K562 (cell line): Measurements from ENCODE around the gene LAMB3. TPM values are rescaled to one million over a fixed set of nuclear protein-coding genes. Genes with fewer than 3 reads are reported as not detected.

Experiments
- ATF3 ChIP-seq, 2 experiments: fragments of 450-650 bp in 1 of 2; sonication (generic) in 1 of 2; formaldehyde crosslinking in 1 of 2; IDR thresholded peaks in 1 of 2; conservative IDR thresholded peaks in 1 of 2; 2 replicates each; pipeline versions ENCODE4 v1.6.1 to v1.8.1; 2016 to 2023; ENCODE audit warnings: mild to moderate bottlenecking in 2 of 2, moderate library complexity in 2 of 2, inconsistent platforms in 1 of 2, missing genetic modification reagents in 1 of 2
- CTBP1 ChIP-seq: fragments of 450-650 bp; IDR thresholded peaks from 2 replicates; pipeline ENCODE4 v1.6.1; 2016; ENCODE audit warnings: borderline replicate concordance
- ETS1 ChIP-seq: conservative IDR thresholded peaks from 2 replicates; pipeline ENCODE4 v1.6.1; 2011; ENCODE audit warnings: low read depth, mild to moderate bottlenecking, low read length; ENCODE audit not compliant: control insufficient read depth
- HMBOX1 ChIP-seq: sonication (generic); IDR thresholded peaks from 2 replicates; pipeline ENCODE4 v1.6.1; 2016
- JUND ChIP-seq, 2 experiments: IDR thresholded peaks; 2 replicates in 1 of 2; 3 replicates in 1 of 2; pipeline ENCODE4 v1.6.1; 2011; ENCODE audit warnings: borderline replicate concordance in 2 of 2, low read depth in 2 of 2, low read length in 2 of 2, improper control_type of control experiment in 1 of 2, missing biosample characterization in 1 of 2, missing genetic modification characterization in 1 of 2, missing genetic modification reagents in 1 of 2
- LCOR ChIP-seq: sonication (generic); formaldehyde crosslinking; IDR thresholded peaks from 2 replicates; pipeline ENCODE4 v1.8.0; 2022; ENCODE audit warnings: mild to moderate bottlenecking, missing genetic modification reagents
- MGA ChIP-seq: fragments of 450-650 bp; IDR thresholded peaks from 2 replicates; pipeline ENCODE4 v1.6.1; 2016; ENCODE audit warnings: mild to moderate bottlenecking, moderate library complexity
- MIER1 ChIP-seq: fragments of 450-650 bp; IDR thresholded peaks from 2 replicates; pipeline ENCODE4 v1.6.1; 2016; ENCODE audit warnings: antibody characterized with exemption, mild to moderate bottlenecking, low read depth
- TAL1 ChIP-seq: fragments of 450-650 bp; IDR thresholded peaks from 2 replicates; pipeline ENCODE4 v1.6.1; 2016; ENCODE audit warnings: mild to moderate bottlenecking
- ZFX ChIP-seq: sonication (generic); formaldehyde crosslinking; IDR thresholded peaks from 2 replicates; pipeline ENCODE4 v1.8.0; 2022; ENCODE audit warnings: mild to moderate bottlenecking, missing genetic modification reagents, moderate library complexity
- ZKSCAN3 ChIP-seq: fragments of 250-450 bp; sonication (Bioruptor Pico); IDR thresholded peaks from 2 replicates; pipeline ENCODE4 v1.4.0; 2020
- ZNF224 ChIP-seq: sonication (generic); formaldehyde crosslinking; IDR thresholded peaks from 2 replicates; pipeline ENCODE4 v1.8.0; 2022; ENCODE audit warnings: mild to moderate bottlenecking, missing genetic modification reagents
- ZNF57 ChIP-seq: fragments of 450-650 bp; formaldehyde crosslinking; IDR thresholded peaks from 2 replicates; pipeline ENCODE4 v1.4.0; 2020; ENCODE audit warnings: mild to moderate bottlenecking, moderate library complexity
- polyA plus RNA-seq, 8 experiments: library from polyadenylated mRNA; depleted of rRNA in 4 of 8; stranded (reverse) in 5 of 8; unstranded in 3 of 8; fragments of >200 nt; fragmentation: Nextera tagmentation in 2 of 8; fragmentation: Illumina TruSeq in 1 of 8; extraction: Ambion mirVana in 2 of 8; extraction: Trizol in 1 of 8; gene quantifications; 2 replicates each; pipeline versions ENCODE4 v1.2.1 to v1.2.3, GENCODE V29; 2011 to 2014; ENCODE audit warnings: inconsistent platforms in 1 of 8, missing spikeins in 1 of 8
- total RNA-seq, 7 experiments: library from RNA; depleted of rRNA in 6 of 7; stranded (reverse); fragments of >200 nt in 6 of 7; fragmentation: Illumina TruSeq in 2 of 7; extraction: Trizol in 2 of 7; gene quantifications; 2 replicates each; pipeline versions ENCODE4 v1.2.1 to v1.2.3, GENCODE V29; 2011 to 2021; ENCODE audit warnings: low replicate concordance in 1 of 7

LAMB3 gene
- total and polyA plus RNA-seq, 9 of the 15 experiments (the other 6 are each of a cell fraction or from before 2014, with no cell fraction given), result 0.08 to 1.3 (median 0.91) TPM

- TF ChIP-seq ZFX (CRISPR knock-in tag), result peak; percentile 50; the same call in 1 of the 2 replicates
- no peak for TF ChIP-seq ZKSCAN3 (CRISPR knock-in tag)
- TF ChIP-seq ETS1, result no peak
- peak; percentile 95 for TF ChIP-seq JUND (IDR thresholded peaks at IDR 0.05; ENCODE audit: borderline replicate concordance, low read depth, low read length)
- peak; percentile 92; the same call in 2 of the 3 replicates for TF ChIP-seq JUND (tag; IDR thresholded peaks at IDR 0.05; ENCODE audit: borderline replicate concordance, low read depth, low read length)
- TF ChIP-seq ATF3 (IDR thresholded peaks at IDR 0.05), result peak; percentile 86
- TF ChIP-seq ATF3 (CRISPR knock-in tag; conservative IDR thresholded peaks at IDR 0.05), result no peak
- no peak for TF ChIP-seq ZNF224 (CRISPR knock-in tag)
- no peak for TF ChIP-seq TAL1
- peak; percentile 66 for TF ChIP-seq MGA
- peak; percentile 27; the same call in 1 of the 2 replicates for TF ChIP-seq CTBP1
- no peak for TF ChIP-seq LCOR (CRISPR knock-in tag)
- TF ChIP-seq ZNF57 (CRISPR knock-in tag), result no peak
- no peak for TF ChIP-seq MIER1
- TF ChIP-seq HMBOX1, result peak; percentile 41; the same call in 1 of the 2 replicates
Observed at GRCh38 chr1:209651138-209651587, 1.1 kb downstream of the LAMB3 start (continued).
